GM12875 (cell line): Measurements from ENCODE around the gene GOLM1.
"Not testable (repeated sequence)": the region's sequence is repeated elsewhere in the genome, so short reads cannot be mapped to it uniquely, and the experiment has no call there.

Experiments used
- H3K4me3 ChIP-seq: one replicate; pipeline ENCODE4 v1.5.1; 2011; ENCODE audit warnings: low read depth, low read length, control low read depth
- TF ChIP-seq, protein P1 (sequence below): IDR thresholded peaks from 2 replicates; pipeline ENCODE4 v1.5.1; 2011; ENCODE audit warnings: low read depth, mild to moderate bottlenecking, control low read depth, inconsistent platforms, low read length, moderate library complexity, borderline replicate concordance; ENCODE audit not compliant: insufficient read depth

The GOLM1 gene

DNA sequence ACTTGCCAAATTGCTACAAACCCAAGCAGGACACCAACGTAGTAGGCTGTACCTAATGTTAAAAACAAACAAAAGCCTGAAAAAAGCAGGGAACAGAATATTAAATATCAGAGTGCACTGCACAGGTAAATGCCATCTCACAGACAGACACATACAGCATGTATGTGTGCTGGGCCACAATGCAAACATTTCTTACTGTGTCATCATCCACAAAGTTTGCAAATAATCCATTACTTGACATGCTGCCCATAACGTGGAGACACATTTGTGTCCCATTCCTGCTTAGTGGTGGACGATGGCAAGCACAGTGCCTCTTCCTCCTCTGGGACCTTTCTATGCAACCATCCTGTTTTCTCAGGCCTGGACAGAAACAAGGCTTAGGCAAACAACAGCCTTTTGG is 44.7 kb downstream of the GOLM1 start:
- H3K4me3 ChIP-seq: no peak overlapping the region
- TF ChIP-seq, protein P1, sequence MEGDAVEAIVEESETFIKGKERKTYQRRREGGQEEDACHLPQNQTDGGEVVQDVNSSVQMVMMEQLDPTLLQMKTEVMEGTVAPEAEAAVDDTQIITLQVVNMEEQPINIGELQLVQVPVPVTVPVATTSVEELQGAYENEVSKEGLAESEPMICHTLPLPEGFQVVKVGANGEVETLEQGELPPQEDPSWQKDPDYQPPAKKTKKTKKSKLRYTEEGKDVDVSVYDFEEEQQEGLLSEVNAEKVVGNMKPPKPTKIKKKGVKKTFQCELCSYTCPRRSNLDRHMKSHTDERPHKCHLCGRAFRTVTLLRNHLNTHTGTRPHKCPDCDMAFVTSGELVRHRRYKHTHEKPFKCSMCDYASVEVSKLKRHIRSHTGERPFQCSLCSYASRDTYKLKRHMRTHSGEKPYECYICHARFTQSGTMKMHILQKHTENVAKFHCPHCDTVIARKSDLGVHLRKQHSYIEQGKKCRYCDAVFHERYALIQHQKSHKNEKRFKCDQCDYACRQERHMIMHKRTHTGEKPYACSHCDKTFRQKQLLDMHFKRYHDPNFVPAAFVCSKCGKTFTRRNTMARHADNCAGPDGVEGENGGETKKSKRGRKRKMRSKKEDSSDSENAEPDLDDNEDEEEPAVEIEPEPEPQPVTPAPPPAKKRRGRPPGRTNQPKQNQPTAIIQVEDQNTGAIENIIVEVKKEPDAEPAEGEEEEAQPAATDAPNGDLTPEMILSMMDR: no peak

GRCh38 chr9:86052556-86053468 is 46.5 kb downstream of the GOLM1 start:
- TF ChIP-seq, protein P1: no peak
- no peak overlapping the region for H3K4me3 ChIP-seq

DNA sequence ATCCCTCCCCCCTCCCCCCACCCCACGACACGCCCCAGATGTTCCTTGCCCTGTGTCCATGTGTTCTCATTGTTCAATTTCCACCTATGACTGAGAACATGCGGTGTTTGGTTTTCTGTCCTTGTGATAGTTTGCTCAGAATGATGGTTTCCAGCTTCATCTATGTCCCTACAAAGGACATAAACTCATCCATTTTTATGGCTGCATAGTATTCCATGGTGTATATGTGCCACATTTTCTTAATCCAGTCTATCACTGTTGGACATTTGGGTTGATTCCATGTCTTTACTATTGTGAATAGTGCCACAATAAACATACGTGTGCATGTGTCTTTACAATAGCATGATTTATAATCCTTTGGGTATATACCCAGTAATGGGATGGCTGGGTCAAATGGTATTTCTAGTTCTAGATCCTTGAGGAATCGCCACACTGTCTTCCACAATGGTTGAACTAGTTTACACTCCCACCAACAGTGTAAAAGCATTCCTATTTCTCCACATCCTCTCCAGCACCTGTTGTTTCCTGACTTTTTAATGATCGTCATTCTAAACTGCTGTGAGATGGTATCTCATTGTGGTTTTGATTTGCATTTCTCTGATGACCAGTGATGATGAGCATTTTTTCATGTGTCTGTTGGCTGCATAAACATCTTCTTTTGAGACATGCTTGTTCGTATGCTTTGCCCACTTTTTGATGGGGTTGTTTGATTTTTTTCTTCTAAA is 51.2 kb downstream of the GOLM1 start:
- not testable (repeated sequence) for H3K4me3 ChIP-seq

DNA sequence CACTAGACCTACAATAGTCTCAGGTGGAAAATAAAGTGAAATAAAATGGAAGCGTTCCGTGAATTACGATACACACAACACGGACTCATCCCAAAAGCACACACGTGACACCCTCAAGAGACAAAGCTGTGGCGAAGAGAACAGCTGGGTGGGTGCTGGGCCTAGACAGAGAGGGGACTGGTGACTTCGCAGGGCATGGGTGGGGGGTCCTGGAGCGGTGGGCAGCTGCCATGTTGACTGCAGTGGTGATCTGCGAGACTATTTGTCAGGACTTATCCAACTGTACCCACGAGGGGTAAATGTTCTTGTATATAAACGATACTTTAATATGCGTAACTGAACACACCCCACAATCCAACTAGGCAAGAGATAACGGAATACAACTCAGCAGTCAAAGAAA is 52.0 kb downstream of the GOLM1 start:
- H3K4me3 ChIP-seq: no peak overlapping the region
- TF ChIP-seq, protein P1: no peak

DNA sequence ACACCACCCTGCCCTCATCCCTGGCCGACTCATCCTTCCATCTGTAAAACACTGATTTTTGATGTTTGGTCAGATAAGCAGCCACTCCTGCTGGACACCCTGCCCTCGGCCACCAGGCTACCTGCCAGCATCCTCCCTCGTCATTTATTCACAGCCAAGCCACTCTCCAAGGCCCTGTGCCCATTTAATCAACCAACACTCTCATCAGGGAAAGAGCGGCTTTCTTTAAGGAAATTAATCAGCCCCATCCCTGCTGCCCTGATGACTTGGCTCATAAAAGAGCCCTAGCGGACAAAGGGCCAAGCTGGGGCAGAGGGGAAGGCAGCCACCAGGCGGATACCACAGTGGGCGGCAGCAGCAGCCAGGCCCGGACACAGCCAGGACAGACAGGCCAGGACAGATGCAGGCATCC is 52.4 kb downstream of the GOLM1 start:
- no peak overlapping the region for H3K4me3 ChIP-seq
- TF ChIP-seq, protein P1: no peak

GRCh38 chr9:86046071-86046636 is 53.2 kb downstream of the GOLM1 start:
- TF ChIP-seq, protein P1: no peak
- H3K4me3 ChIP-seq: no peak overlapping the region

GRCh38 chr9:86045654-86046053 is 53.7 kb downstream of the GOLM1 start:
- H3K4me3 ChIP-seq: no peak overlapping the region
- TF ChIP-seq, protein P1: no peak
